ENCODE results near the gene DNAH14. TPM values are rescaled to one million over a fixed set of nuclear protein-coding genes. Genes with fewer than 3 reads are reported as not detected.
"Not testable (repeated sequence)": the region's sequence is repeated elsewhere in the genome, so short reads cannot be mapped to it uniquely, and the experiment has no call there.

Gene DNAH14
- total RNA-seq, 2 experiments from 2014 or later: 0.32 to 0.70 TPM

- Mint-ChIP-seq H3K4me3 (no peak overlapping the region), H3K4me1 (no peaks in the 10 kb centered on the region), H3K27ac (no peak overlapping the region), H3K36me3 (no peaks in the 10 kb centered on the region), H3K9me3 (ENCODE audit: low read depth) (no peaks in the 10 kb centered on the region), H3K27me3 (peaks cover 13% of the 10 kb centered on the region)
- ATAC-seq: no peak
- DNase-seq: no peak
- CTCF ChIA-PET: no interaction called here
These were observed 442.0 kb downstream of the DNAH14 start for GRCh38 chr1:225371366-225372010.

- no peak for ATAC-seq
- DNase-seq: no peak
- Mint-ChIP-seq H3K27ac (no peak overlapping the region), H3K36me3 (no peaks in the 10 kb centered on the region), H3K4me3 (no peak overlapping the region), H3K9me3 (ENCODE audit: low read depth) (no peaks in the 10 kb centered on the region), H3K27me3 (no peaks in the 10 kb centered on the region), H3K4me1 (no peaks in the 10 kb centered on the region)
- CTCF ChIA-PET: no interaction called here
These were observed 443.7 kb downstream of the DNAH14 start for GRCh38 chr1:225373155-225373554.

GRCh38 chr1:225374996-225375395 lies 445.5 kb downstream of the DNAH14 start:
- no peaks in the 10 kb centered on the region for H3K36me3 Mint-ChIP-seq
- DNase-seq (no peak), ATAC-seq (no peak)
- no peaks in the 10 kb centered on the region for H3K9me3 Mint-ChIP-seq (ENCODE audit: low read depth)
- H3K27me3 Mint-ChIP-seq: no peaks in the 10 kb centered on the region
- CTCF ChIA-PET: no interaction called here
- no peak overlapping the region for H3K4me3 Mint-ChIP-seq
- peaks cover 2% of the 10 kb centered on the region for H3K4me1 Mint-ChIP-seq
- H3K27ac Mint-ChIP-seq: no peak overlapping the region

DNA sequence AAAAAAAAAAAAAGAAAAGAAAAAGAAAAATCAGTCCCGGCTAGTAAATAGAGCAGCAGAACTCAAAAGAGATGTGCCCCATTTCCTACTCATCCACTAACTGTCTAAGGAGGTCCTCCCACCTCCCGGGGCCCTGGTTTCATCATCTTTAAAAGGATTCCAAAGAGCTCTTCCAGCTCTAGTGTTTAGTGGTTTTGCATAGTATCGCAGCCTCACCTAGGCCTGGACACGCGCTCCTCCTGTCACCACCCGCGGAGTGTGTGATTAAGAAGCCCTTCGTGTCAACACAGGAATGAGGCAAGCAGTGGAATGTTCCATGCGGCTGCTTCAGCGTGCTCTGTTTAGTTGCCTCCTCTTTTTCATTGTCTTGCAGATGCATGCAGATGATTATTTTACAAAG lies 449.4 kb downstream of the DNAH14 start:
- Mint-ChIP-seq H3K36me3 (peaks cover 2% of the 10 kb centered on the region), H3K4me1 (peaks cover 4% of the 10 kb centered on the region), H3K9me3 (ENCODE audit: low read depth) (no peaks in the 10 kb centered on the region), H3K4me3 (no peak overlapping the region), H3K27ac (no peak overlapping the region), H3K27me3 (no peaks in the 10 kb centered on the region)
- DNase-seq: no peak
- no peak for ATAC-seq
- CTCF ChIA-PET: no interaction called here

DNA sequence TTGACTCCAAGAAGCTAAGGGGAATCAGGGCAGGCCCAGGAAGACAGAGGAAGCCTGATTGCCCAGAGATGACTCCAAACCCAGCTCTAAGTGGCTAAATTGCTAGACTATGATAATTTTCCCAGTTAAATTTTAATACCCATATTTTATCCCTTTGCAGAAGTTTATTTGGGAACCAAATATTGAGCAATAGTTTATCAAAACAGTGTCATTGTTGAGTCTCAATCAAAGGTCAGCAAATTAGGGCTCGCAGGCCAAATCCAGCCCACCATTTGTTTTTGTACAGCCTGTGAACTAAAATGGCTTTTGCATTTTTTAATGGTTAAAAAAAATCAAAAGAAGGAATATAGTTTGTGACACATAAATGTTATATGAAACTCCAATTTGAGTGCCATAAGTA lies 451.2 kb downstream of the DNAH14 start:
- ATAC-seq (no peak), DNase-seq (no peak)
- Mint-ChIP-seq H3K9me3 (ENCODE audit: low read depth) (no peaks in the 10 kb centered on the region), H3K27me3 (no peaks in the 10 kb centered on the region), H3K36me3 (peaks cover 4% of the 10 kb centered on the region), H3K4me1 (peaks cover 4% of the 10 kb centered on the region), H3K4me3 (no peak overlapping the region), H3K27ac (no peak overlapping the region)
- CTCF ChIA-PET: interaction anchor here (1.5 kb wide), 1 partner anchor 49 kb away, joined by 3 read pairs; no protein-coding TSS in a partner anchor

GRCh38 chr1:225386860-225387259 lies 457.4 kb downstream of the DNAH14 start:
- H3K27ac Mint-ChIP-seq; DNase-seq; H3K36me3 Mint-ChIP-seq; ATAC-seq; H3K4me3 Mint-ChIP-seq; H3K9me3 Mint-ChIP-seq (ENCODE audit: low read depth); CTCF ChIA-PET; H3K4me1 Mint-ChIP-seq; H3K27me3 Mint-ChIP-seq: not testable (repeated sequence)

GRCh38 chr1:225388372-225388771 lies 458.9 kb downstream of the DNAH14 start:
- H3K27ac Mint-ChIP-seq: no peak overlapping the region
- peaks cover 4% of the 10 kb centered on the region for H3K4me1 Mint-ChIP-seq
- no peak for DNase-seq
- no peaks in the 10 kb centered on the region for H3K9me3 Mint-ChIP-seq (ENCODE audit: low read depth)
- H3K27me3 Mint-ChIP-seq: no peaks in the 10 kb centered on the region
- no peak overlapping the region for H3K4me3 Mint-ChIP-seq
- ATAC-seq: no peak
- CTCF ChIA-PET: no interaction called here
- peaks cover 4% of the 10 kb centered on the region for H3K36me3 Mint-ChIP-seq

- Mint-ChIP-seq H3K9me3 (ENCODE audit: low read depth) (no peaks in the 10 kb centered on the region), H3K27ac (no peak overlapping the region), H3K36me3 (peaks cover 3% of the 10 kb centered on the region), H3K4me1 (peaks cover 4% of the 10 kb centered on the region), H3K27me3 (no peaks in the 10 kb centered on the region), H3K4me3 (no peak overlapping the region)
- CTCF ChIA-PET: no interaction called here
- ATAC-seq (no peak), DNase-seq (no peak)
These were observed 460.4 kb downstream of the DNAH14 start for GRCh38 chr1:225389843-225390242.

GRCh38 chr1:225396357-225396756 lies 466.9 kb downstream of the DNAH14 start:
- CTCF ChIA-PET: interaction anchor here (0.6 kb wide), 1 partner anchor 1078 kb away, joined by 4 read pairs; no protein-coding TSS in a partner anchor

DNA sequence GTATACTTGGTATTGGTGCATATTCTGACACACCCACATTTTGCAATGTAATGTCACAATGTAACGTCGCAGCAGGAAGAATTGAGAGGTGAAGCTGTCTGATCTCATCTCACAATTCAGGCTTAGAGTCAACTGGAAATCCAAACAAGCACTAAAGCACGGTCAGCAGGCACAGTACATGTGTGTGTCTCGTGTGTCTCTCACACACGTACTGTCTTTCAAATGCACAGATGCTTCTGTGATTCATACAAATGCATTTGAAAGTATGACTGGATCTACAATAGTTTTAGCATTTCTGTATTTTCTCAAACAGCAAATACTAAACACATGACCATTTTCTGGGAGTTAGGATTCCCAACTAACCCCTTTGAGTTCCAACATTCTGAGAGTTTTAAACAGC lies 471.5 kb downstream of the DNAH14 start:
- Mint-ChIP-seq H3K4me1 (peaks cover 2% of the 10 kb centered on the region), H3K4me3 (no peak overlapping the region), H3K27me3 (no peaks in the 10 kb centered on the region), H3K27ac (no peak overlapping the region), H3K36me3 (peaks cover 74% of the 10 kb centered on the region), H3K9me3 (ENCODE audit: low read depth) (no peaks in the 10 kb centered on the region)
- ATAC-seq (no peak), DNase-seq (no peak)
- CTCF ChIA-PET: no interaction called here

More at GRCh38 chr1:225396357-225396756, 466.9 kb downstream of the DNAH14 start:
- ATAC-seq (no peak), DNase-seq (no peak)
- Mint-ChIP-seq H3K4me3 (no peak overlapping the region), H3K36me3 (peaks cover 52% of the 10 kb centered on the region), H3K27ac (no peak overlapping the region), H3K9me3 (ENCODE audit: low read depth) (no peaks in the 10 kb centered on the region), H3K27me3 (no peaks in the 10 kb centered on the region), H3K4me1 (no peaks in the 10 kb centered on the region)

GRCh38 chr1:225406976-225407725 lies 477.7 kb downstream of the DNAH14 start:
- H3K4me1 Mint-ChIP-seq: peaks cover 2% of the 10 kb centered on the region
- no peaks in the 10 kb centered on the region for H3K27me3 Mint-ChIP-seq
- DNase-seq (no peak), ATAC-seq (no peak)
- CTCF ChIA-PET: no interaction called here
- no peak overlapping the region for H3K27ac Mint-ChIP-seq
- peaks cover 74% of the 10 kb centered on the region for H3K36me3 Mint-ChIP-seq
- no peaks in the 10 kb centered on the region for H3K9me3 Mint-ChIP-seq (ENCODE audit: low read depth)
- no peak overlapping the region for H3K4me3 Mint-ChIP-seq

- H3K27ac Mint-ChIP-seq: no peak overlapping the region
These were observed 478.3 kb downstream of the DNAH14 start for GRCh38 chr1:225407755-225408154.

GRCh38 chr1:225408249-225408648 lies 478.8 kb downstream of the DNAH14 start:
- H3K27me3 Mint-ChIP-seq: no peaks in the 10 kb centered on the region
- CTCF ChIA-PET: no interaction called here
- H3K4me3 Mint-ChIP-seq: no peak overlapping the region
- H3K4me1 Mint-ChIP-seq: peaks cover 2% of the 10 kb centered on the region
- ATAC-seq (no peak), DNase-seq (no peak)
- H3K36me3 Mint-ChIP-seq: peaks cover 75% of the 10 kb centered on the region
- no peak overlapping the region for H3K27ac Mint-ChIP-seq
- H3K9me3 Mint-ChIP-seq (ENCODE audit: low read depth): no peaks in the 10 kb centered on the region

More at GRCh38 chr1:225407755-225408154, 478.3 kb downstream of the DNAH14 start:
- Mint-ChIP-seq H3K4me1 (peaks cover 2% of the 10 kb centered on the region), H3K27me3 (no peaks in the 10 kb centered on the region), H3K36me3 (peaks cover 78% of the 10 kb centered on the region), H3K4me3 (no peak overlapping the region), H3K9me3 (ENCODE audit: low read depth) (no peaks in the 10 kb centered on the region)
- DNase-seq (no peak), ATAC-seq (no peak)
- CTCF ChIA-PET: no interaction called here

GRCh38 chr1:225409051-225409450 lies 479.6 kb downstream of the DNAH14 start:
- no peak for DNase-seq
- Mint-ChIP-seq H3K27ac (no peak overlapping the region), H3K9me3 (ENCODE audit: low read depth) (no peaks in the 10 kb centered on the region), H3K36me3 (peaks cover 75% of the 10 kb centered on the region), H3K27me3 (no peaks in the 10 kb centered on the region), H3K4me1 (peaks cover 2% of the 10 kb centered on the region), H3K4me3 (no peak overlapping the region)
- CTCF ChIA-PET: interaction anchor here (0.9 to 1.3 kb wide), 3 partner anchors 9 to 66 kb away, joined by 3 to 4 read pairs (median 3); no protein-coding TSS in a partner anchor
- no peak for ATAC-seq
